Urothelium cell line (cell line): ENCODE data around the gene ATPAF1.
"Not testable (repeated sequence)": the region's sequence is repeated elsewhere in the genome, so short reads cannot be mapped to it uniquely, and the experiment has no call there.

ENCODE experiments used
- DNase-seq: peaks from one replicate; pipeline ENCODE4 v3.0.0; 2011; ENCODE audit warnings: low spot score, mixed read lengths
- FAIRE-seq: peaks from 2 replicates; lab custom pipeline; 2011; peaks lifted over from hg19 to GRCh38; lab: Jason Lieb, UNC

Gene ATPAF1

DNA sequence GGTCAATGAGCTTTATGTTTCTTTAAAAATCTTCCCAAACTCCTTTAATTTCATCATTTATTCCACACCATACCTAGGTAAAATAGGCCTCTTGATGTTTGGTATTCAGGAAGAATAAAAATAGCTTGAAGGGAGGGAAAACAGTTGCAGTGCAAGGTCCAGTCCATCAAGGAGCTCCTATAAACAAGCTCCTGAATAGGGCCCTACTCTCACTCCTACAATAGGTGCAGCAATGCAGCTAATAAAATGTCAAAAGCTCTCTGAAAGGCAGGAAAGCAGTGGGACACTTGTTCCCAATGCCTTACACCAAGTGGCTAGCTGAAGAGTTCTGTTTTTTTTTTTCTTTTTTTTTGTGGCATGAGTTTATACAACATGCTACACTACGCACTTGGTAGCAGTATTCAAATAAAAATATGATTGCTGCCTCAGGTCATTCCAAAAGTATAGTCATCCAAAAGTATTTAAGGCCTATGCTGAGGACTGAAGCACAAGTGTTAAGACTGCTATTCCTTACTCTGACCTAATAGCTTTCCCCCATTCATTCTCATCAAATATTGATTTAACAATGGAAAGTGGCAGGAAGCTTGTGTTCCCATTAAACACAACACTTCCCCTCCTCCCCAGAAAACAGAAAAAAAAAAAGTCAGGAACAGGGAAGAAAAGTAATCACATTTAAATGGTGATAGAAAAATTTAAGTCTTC is 13.3 kb upstream of the ATPAF1 start:
- FAIRE-seq: no peak
- DNase-seq: no peak

GRCh38 chr1:46679789-46680573 is 11.8 kb upstream of the ATPAF1 start:
- DNase-seq (no peak), FAIRE-seq (no peak)

DNA sequence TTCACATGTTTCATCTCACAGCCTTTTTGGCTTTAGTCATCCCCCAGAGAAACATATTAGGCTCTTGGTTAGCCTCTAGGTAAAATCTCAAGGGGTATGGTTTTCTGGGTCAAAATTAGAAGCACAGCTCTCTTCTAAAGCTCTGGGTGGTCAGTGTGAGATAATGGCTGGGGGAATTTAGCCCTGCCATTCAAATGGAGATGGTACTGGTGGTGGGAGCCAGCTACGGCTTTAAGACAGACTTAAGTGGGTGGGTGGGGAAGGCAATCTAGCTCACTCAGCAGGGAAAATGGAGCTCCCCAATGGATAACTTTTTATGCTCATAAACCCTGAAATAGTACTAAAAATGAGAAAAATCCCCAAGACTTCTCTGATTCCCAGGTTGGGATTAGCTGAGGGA is 9.2 kb upstream of the ATPAF1 start:
- FAIRE-seq (no peak), DNase-seq (no peak)

DNA sequence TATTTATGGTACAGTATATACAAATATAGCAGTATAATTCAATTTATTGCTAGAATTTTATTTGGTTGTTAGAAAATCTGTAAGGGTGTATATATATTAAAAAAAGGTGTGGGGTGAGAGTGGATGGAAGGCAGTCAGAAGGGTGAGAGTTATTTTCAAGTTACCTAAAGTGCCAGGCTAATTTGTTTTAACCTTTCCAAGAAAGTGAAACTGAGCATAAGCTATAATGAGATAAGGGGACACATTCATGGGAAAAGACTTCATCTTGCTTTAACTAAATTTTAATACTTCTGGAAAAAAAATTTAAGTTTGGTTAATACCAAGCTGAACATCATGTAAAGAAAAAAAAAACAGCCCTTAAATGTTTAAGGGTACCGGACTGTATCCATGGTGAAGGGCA is 8.4 kb upstream of the ATPAF1 start:
- FAIRE-seq (no peak), DNase-seq (no peak)

GRCh38 chr1:46675549-46676314 is 7.6 kb upstream of the ATPAF1 start:
- no peak for FAIRE-seq
- DNase-seq: no peak

DNA sequence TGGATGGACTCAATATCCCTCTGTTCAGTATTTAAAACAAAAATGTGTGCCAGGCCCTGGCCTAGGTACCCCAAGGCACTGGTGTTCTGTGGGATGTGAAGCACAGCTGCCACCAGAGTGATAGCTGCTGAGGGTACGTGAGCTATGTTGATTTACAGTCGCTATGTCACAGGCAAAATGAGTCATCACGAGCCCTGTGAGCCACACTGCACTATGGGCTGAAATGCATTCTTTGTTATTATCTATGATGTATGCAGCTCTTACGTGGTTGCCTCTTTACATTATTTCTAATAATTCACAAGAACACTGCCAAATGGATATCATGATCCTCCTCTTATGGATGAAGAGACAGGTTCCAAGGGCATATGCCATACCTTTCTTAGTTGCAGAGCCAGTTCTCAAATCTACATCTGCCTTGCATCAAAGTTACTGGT is 5.6 kb upstream of the ATPAF1 start:
- DNase-seq (no peak), FAIRE-seq (no peak)

- DNase-seq (no peak), FAIRE-seq (no peak)
Measured at GRCh38 chr1:46672696-46673095, 4.5 kb upstream of the ATPAF1 start.

GRCh38 chr1:46671554-46671953 is 3.4 kb upstream of the ATPAF1 start, which contains the start of gene TEX38:
TSS of gene TEX38 (plus strand) at chr1:46671854. CDS start at chr1:46671935, 81 bp downstream.
- FAIRE-seq (no peak), DNase-seq (no peak)

GRCh38 chr1:46670134-46670533 is 2.0 kb upstream of the ATPAF1 start:
- DNase-seq: no peak
- FAIRE-seq: no peak

GRCh38 chr1:46665983-46666382 is 2.2 kb downstream of the ATPAF1 start:
- no peak for DNase-seq
- no peak for FAIRE-seq

DNA sequence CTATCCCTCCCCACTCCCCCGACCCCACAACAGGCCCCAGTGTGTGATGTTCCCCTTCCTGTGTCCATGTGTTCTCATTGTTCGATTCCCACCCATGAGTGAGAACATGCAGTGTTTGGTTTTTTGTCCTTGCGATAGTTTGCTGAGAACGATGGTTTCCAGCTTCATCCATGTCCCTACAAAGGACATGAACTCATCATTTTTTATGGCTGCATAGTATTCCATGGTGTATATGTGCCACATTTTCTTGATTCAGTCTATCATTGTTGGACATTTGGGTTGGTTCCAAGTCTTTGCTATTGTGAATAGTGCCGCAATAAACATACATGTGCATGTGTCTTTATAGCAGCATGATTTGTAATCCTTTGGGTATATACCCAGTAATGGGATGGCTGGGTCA is 5.2 kb downstream of the ATPAF1 start:
- not testable (repeated sequence) for FAIRE-seq, DNase-seq

DNA sequence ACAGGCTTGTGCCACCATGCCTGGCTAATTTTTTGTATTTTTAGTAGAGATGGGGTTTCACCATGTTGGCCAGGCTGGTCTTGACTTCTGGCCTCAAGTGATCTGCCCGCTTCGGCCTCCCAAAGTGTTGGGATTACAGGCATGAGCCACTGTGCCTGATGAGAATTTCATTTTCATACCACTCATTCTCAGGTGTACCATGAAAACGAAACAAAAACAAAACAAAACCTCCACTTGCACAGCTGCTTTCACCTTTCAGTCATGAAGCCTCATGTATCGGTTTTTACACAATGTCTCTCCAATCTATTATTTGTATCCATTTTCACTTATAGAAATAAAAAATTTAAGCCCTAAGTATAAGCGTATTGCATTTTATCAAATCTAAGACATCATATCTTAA is 8.0 kb downstream of the ATPAF1 start:
- DNase-seq, FAIRE-seq: not testable (repeated sequence)

DNA sequence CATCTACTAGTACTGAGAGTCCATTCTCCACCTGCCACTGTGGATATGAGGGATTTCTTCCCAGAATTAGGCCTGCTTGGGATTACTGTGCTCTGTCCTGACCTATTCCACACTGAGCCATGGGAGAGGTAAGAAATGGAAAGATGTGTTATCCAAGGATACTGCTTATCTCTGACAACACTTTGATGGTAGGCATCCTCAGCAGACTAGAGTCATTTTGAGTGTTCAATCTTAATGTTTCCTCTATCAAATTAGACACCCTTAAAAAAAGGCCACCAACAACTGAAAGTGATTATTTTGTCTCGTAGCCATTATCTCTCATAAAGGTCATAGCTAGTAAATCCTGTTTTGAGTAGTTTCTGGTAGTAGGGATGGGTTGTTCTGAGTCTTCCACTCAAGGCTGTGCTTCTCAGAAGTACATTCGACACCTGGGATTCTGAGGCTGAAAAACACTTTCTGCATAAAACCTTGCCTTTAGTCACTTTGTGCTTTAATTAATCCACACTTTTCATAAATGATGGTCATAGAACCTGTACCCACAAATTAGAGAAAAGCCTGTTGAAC is 8.8 kb downstream of the ATPAF1 start:
- no peak for FAIRE-seq
- DNase-seq: no peak

DNA sequence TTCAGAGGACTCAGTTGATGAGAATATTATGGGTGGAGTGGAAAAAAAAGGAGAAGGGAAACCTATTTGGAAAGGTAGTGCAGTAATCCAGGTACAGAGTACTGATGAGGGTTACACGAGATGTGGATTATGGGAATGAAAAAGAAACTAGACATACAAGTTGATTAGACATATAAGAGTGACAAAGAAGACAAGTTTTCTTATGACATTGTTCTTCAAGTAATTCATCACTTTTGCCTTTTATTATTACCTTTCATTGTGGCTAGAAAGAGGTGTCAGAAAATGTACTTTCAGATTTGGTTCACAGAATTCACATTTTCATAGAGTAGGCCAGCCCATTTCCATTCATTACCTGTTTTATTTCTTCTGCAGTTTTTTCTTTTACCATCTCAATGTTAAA is 10.4 kb downstream of the ATPAF1 start:
- FAIRE-seq (no peak), DNase-seq (no peak)

- FAIRE-seq: no peak
- DNase-seq: no peak
Measured at GRCh38 chr1:46656643-46657042, 11.5 kb downstream of the ATPAF1 start.

DNA sequence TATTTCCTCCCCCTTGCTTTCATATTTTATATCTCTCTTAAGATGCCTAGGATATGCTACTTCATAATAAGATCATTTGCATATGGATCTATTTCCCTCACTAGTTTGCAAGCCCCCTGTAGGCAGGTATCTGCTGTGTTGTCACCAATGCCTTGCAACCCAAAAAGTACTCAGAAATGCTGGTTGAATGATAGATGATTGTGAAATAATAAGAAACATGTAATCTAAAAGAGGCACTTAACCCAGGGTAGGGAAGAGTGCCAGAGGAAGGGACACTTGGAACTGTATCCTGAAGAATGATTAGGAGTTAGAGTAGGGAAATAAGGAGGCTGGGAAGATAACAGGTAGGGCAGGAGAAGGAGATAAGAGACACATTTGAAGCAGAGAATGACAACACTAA is 12.3 kb downstream of the ATPAF1 start:
- no peak for FAIRE-seq

GRCh38 chr1:46654698-46655097 is 13.5 kb downstream of the ATPAF1 start:
- not testable (repeated sequence) for FAIRE-seq

More for the DNA sequence above, 12.3 kb downstream of the ATPAF1 start:
- DNase-seq: no peak

GRCh38 chr1:46654012-46654411 is 14.2 kb downstream of the ATPAF1 start:
- FAIRE-seq (no peak), DNase-seq (no peak)

More at GRCh38 chr1:46654698-46655097, 13.5 kb downstream of the ATPAF1 start:
- DNase-seq: not testable (repeated sequence)

DNA sequence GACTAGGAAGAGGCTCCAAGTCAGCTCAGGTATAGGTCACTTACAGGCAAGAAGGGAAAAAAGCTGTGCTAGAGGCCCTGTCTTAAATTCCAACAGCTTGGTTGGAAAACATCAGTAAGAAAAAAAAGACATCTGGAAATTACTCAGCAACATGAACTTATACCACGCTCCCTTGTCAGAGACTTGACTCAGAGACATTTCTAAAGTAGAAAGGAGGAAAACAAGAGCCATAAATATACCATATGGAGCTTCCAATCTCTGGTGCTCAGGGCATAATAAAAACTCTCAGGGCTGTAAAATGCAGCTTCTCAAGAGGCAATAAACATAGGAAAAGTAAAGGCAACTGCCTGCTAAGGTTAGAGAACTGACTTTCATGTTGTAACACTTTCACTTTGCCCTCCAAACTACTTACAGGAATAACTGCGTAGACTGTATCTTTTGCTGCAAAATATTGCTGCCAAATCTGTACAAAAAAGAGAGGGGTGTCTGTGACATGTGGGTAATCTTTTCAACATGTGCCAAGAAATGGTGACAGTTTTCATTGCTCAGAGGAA is 14.7 kb downstream of the ATPAF1 start:
- FAIRE-seq: no peak

DNA sequence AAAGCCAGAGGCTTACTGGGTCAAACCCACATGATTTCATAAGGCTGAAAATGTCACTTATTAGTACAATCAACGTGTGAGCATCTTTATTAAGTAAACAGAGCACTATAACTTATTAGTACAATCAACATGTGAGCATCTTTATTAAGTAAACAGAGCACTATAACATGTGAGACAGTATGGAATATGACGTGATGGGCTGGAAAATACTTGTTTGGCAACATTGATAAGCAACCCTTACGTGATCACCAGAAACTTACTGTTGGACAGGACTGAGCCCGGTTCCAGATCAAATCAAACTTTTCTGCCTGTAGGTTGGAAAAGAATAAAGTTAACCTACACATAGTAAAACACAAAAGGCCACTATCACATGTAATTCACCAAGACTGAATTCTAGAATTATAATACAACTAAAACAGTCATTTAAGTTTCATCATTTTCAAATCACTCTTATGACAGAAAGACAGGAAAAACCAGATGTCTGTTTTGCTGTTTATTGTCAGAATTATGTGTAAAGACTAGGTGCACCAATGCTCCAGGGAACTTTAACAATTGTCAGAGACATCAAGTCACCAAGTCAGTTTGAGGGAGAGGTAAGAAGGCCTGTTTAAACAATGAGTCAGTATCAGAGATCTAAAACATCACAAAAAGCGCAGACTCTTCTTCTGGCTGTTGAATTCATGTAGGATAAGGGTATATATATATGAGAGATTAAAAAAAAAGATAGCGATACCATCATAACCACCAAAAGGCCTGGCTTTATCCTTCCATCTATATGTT is 15.7 kb downstream of the ATPAF1 start:
- FAIRE-seq (no peak), DNase-seq (no peak)

More for the DNA sequence above, 14.7 kb downstream of the ATPAF1 start:
- DNase-seq: no peak
